GM18505 (cell line): ENCODE results near the gene MAGEB17.

ENCODE experiments used
- ATAC-seq: cut with Tn5 transposase; IDR thresholded peaks from one replicate; pipeline ENCODE4 v1.9.1; 2021; ENCODE audit not compliant: unreplicated experiment
- POLR2A ChIP-seq: IDR thresholded peaks from 4 replicates; pipeline ENCODE4 v1.6.1; 2011; ENCODE audit warnings: borderline replicate concordance; ENCODE audit not compliant: insufficient read depth, insufficient read length; ENCODE audit errors: extremely low read depth

Gene MAGEB17

DNA sequence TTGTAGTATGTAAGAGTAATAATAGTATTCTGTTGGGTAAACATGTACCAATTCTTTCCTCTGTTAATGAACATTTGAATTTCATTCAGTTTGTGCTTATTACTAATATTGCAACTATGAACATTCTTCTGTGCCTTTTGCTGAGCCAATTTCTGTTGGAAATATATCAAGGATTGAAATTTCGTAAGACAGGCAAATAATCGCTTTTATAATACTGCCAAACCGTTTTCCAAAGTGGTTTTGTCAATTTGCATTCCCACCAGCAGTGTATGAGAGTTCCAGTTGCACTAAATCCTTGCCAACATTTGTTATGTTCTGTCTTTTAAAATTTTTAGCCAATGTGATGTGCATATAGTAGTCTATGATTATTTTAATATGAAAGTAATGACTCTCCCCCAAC, 38.6 kb downstream of the MAGEB17 start:
- no peak for ATAC-seq
- TF ChIP-seq POLR2A = no peak

DNA sequence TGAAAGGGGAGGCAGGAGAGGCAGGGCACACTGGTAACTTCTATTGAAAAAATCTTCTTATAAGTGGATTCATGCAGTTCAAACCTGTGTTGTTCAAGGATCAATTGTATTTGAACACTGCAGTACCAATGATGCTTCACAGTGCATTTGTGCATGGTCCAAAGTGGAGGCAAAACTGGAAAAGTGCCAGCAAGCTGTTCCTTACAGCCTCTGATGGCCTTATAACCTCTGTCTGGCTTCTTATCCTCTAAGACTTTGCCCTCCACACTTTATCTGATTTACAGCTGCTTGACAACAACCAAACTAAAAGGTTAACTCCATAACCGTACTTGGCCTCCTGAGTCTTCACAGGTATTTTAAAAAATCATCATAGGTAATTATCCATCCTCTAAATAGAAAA, 40.4 kb downstream of the MAGEB17 start:
- no peak for TF ChIP-seq POLR2A
- ATAC-seq = no peak

GRCh38 chrX:16208601-16209000, 41.3 kb downstream of the MAGEB17 start:
- no peak for TF ChIP-seq POLR2A
- no peak for ATAC-seq

GRCh38 chrX:16210061-16210460, 42.8 kb downstream of the MAGEB17 start:
- TF ChIP-seq POLR2A = no peak
- no peak for ATAC-seq

GRCh38 chrX:16212024-16212423, 44.7 kb downstream of the MAGEB17 start:
- TF ChIP-seq POLR2A = no peak
- ATAC-seq = no peak

GRCh38 chrX:16212436-16212835, 45.2 kb downstream of the MAGEB17 start:
- ATAC-seq = no peak
- TF ChIP-seq POLR2A = no peak

DNA sequence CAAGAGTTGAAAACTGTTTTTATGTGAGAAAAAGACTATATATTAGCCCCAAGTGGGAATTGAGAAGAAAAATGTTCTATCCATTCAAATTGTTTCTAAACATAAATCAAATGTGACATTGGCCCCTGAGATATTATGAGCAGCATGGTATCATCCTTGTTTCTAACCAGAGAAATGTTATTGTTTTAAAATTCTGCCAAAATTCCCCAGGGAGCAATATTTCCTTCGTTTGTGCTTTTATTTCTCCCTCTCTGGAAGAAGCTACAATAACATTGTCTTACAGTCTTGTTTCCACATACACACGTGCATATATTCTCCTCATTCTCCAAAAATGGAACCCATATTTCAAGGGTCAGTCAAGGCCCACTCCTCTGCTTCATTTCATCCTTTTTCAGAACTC, 46.7 kb downstream of the MAGEB17 start:
- ATAC-seq = no peak

GRCh38 chrX:16215660-16216059, 48.4 kb downstream of the MAGEB17 start:
- TF ChIP-seq POLR2A = no peak
- no peak for ATAC-seq

More for the DNA sequence above, 46.7 kb downstream of the MAGEB17 start:
- no peak for TF ChIP-seq POLR2A
